ENCODE measurements around the gene BCAS4.

BCAS4 gene

DNA sequence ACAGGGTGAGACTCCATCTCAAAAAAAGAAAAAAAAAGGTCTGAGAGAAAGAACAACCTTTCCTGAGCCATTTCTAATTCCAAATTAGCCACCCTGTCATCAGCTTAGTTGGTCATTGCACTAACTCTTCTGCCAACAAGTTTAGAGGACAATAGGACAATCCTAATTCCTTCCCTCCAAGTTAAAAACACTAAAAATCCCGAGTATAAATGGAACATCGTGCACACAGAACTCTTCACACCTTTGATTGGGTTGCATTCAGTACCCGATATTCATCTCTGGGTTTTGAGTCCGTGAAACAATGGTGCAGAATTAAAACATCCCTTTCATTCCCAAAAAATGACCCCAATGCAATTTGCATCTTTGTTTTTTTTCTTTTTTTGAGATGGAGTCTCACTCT, 40.4 kb upstream of the BCAS4 start:
- no peak overlapping the region for H3K4me3 ChIP-seq (ENCODE audit: control insufficient read depth, low read depth, low read length)
- DNase-seq (ENCODE audit: low read depth) = no peak
- TF ChIP-seq, protein P1, sequence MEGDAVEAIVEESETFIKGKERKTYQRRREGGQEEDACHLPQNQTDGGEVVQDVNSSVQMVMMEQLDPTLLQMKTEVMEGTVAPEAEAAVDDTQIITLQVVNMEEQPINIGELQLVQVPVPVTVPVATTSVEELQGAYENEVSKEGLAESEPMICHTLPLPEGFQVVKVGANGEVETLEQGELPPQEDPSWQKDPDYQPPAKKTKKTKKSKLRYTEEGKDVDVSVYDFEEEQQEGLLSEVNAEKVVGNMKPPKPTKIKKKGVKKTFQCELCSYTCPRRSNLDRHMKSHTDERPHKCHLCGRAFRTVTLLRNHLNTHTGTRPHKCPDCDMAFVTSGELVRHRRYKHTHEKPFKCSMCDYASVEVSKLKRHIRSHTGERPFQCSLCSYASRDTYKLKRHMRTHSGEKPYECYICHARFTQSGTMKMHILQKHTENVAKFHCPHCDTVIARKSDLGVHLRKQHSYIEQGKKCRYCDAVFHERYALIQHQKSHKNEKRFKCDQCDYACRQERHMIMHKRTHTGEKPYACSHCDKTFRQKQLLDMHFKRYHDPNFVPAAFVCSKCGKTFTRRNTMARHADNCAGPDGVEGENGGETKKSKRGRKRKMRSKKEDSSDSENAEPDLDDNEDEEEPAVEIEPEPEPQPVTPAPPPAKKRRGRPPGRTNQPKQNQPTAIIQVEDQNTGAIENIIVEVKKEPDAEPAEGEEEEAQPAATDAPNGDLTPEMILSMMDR (IDR thresholded peaks at IDR 0.05; ENCODE audit: control insufficient read depth, insufficient read depth, low read depth, low read length, missing control alignments) = no peak

GRCh38 chr20:50756447-50756846, 38.4 kb upstream of the BCAS4 start:
- no peak overlapping the region for H3K4me3 ChIP-seq (ENCODE audit: control insufficient read depth, low read depth, low read length)
- DNase-seq (ENCODE audit: low read depth) = no peak
- TF ChIP-seq, protein P1 (IDR thresholded peaks at IDR 0.05; ENCODE audit: control insufficient read depth, insufficient read depth, low read depth, low read length, missing control alignments) = no peak

- no peak overlapping the region for H3K4me3 ChIP-seq (ENCODE audit: control insufficient read depth, low read depth, low read length)
- DNase-seq (ENCODE audit: low read depth) = no peak
- TF ChIP-seq, protein P1 (IDR thresholded peaks at IDR 0.05; ENCODE audit: control insufficient read depth, insufficient read depth, low read depth, low read length, missing control alignments) = no peak
Observed at GRCh38 chr20:50758469-50758868, 36.4 kb upstream of the BCAS4 start.

DNA sequence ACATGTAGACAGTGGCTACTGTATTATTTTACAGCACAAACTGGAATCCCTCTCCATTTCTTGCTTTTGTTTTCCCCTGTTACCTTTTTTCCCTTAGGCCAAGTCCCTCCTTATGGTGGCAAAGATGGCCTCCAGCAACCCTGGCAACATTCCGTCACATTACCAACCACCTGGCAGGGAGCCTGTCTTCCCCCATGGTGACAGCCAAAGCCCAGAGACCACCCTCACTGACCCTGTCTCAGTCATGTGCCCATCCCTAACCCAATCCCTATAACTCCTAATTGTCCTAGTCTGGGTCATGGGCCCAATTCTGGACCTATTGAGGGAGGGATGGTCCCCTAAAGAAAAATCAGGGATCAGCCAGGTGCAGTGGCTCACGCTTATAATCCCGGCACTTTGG, 35.9 kb upstream of the BCAS4 start:
- TF ChIP-seq, protein P1 (IDR thresholded peaks at IDR 0.05; ENCODE audit: control insufficient read depth, insufficient read depth, low read depth, low read length, missing control alignments) = no peak
- no peak overlapping the region for H3K4me3 ChIP-seq (ENCODE audit: control insufficient read depth, low read depth, low read length)
- DNase-seq (ENCODE audit: low read depth) = no peak

DNA sequence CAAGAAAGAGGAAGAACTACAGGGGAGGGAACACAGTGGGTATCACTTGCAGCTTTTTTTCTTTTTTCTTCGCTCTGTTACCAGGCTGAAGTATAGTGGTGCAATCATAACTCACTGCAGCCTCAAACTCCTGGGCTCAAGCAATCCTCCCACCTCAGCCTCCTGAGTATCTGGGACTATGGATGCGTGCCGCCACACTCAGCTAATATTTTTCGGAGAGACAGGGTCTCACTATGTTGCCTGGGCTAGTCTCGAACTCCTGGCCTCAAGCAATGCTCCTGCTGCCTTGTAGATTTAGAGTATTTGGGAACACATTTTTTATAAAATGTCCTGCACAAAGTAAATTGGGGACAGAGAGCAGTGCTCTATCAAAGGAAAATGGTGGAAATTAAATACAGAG, 35.2 kb upstream of the BCAS4 start:
- no peak for DNase-seq (ENCODE audit: low read depth)
- TF ChIP-seq, protein P1 (IDR thresholded peaks at IDR 0.05; ENCODE audit: control insufficient read depth, insufficient read depth, low read depth, low read length, missing control alignments) = no peak
- no peak overlapping the region for H3K4me3 ChIP-seq (ENCODE audit: control insufficient read depth, low read depth, low read length)

DNA sequence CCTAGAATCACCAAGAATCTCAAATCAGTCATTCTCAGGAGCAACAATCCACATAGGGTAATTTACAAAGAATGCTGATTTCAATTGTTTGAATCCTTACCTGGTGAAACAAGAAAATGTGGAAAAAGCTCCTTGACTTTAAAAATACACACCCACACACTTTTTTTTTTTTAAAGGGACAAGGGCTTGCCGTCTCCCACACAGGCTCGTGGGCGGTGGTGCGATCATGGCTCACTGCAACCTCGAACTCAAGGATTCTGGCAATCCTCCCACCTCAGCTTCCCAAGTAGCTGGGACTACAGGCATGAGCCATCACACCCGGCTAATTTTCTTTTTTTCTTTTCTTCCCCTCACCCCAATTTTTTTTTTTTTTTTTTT, 32.8 kb upstream of the BCAS4 start:
- no peak for DNase-seq (ENCODE audit: low read depth)
- TF ChIP-seq, protein P1 (IDR thresholded peaks at IDR 0.05; ENCODE audit: control insufficient read depth, insufficient read depth, low read depth, low read length, missing control alignments) = no peak
- no peak overlapping the region for H3K4me3 ChIP-seq (ENCODE audit: control insufficient read depth, low read depth, low read length)

All from AG09309 (cell line).